Brain microvascular endothelial cell (primary cell): ENCODE data around the gene CKS2.

ENCODE experiments used
- DNase-seq: peaks from one replicate; pipeline ENCODE4 v3.0.0-alpha.2; 2020
- H3K27ac ChIP-seq: fragments of 250-450 bp; sonication (Bioruptor Pico); 2 replicates; pipeline ENCODE4 v1.5.1; 2020; ENCODE audit warnings: mild to moderate bottlenecking, moderate library complexity
- H3K27me3 ChIP-seq: fragments of 250-450 bp; sonication (Bioruptor Pico); replicated peaks from 2 replicates; pipeline ENCODE4 v1.5.1; 2020; ENCODE audit warnings: mild to moderate bottlenecking
- H3K36me3 ChIP-seq: fragments of 250-450 bp; sonication (Bioruptor Pico); replicated peaks from 2 replicates; pipeline ENCODE4 v1.5.1; 2020; ENCODE audit warnings: mild to moderate bottlenecking
- H3K4me3 ChIP-seq: 2 replicates; pipeline ENCODE4 v1.5.1; 2011; ENCODE audit warnings: low read depth, mild to moderate bottlenecking, control low read depth, low read length, moderate library complexity
- in situ Hi-C: cut with HindIII; loops from 2 replicates; pipeline ENCODE4 v1.10.0; 2017; ENCODE audit warnings: low sequenced_read_pairs, low pct_ligation_motif_present
- TF ChIP-seq, protein P1 (sequence below): IDR thresholded peaks from 2 replicates; pipeline ENCODE4 v1.5.1; 2011; ENCODE audit warnings: low read depth, mild to moderate bottlenecking, moderate library complexity, low read length, control low read depth, inconsistent platforms; ENCODE audit errors: missing control alignments

The CKS2 gene

GRCh38 chr9:89323390-89323789, 12.4 kb downstream of the CKS2 start:
- Histone ChIP-seq H3K4me3 (no peak overlapping the region), H3K27ac (no peak overlapping the region), H3K27me3 (no peaks in the 10 kb centered on the region), H3K36me3 (peaks cover 6% of the 10 kb centered on the region)
- TF ChIP-seq, protein P1, sequence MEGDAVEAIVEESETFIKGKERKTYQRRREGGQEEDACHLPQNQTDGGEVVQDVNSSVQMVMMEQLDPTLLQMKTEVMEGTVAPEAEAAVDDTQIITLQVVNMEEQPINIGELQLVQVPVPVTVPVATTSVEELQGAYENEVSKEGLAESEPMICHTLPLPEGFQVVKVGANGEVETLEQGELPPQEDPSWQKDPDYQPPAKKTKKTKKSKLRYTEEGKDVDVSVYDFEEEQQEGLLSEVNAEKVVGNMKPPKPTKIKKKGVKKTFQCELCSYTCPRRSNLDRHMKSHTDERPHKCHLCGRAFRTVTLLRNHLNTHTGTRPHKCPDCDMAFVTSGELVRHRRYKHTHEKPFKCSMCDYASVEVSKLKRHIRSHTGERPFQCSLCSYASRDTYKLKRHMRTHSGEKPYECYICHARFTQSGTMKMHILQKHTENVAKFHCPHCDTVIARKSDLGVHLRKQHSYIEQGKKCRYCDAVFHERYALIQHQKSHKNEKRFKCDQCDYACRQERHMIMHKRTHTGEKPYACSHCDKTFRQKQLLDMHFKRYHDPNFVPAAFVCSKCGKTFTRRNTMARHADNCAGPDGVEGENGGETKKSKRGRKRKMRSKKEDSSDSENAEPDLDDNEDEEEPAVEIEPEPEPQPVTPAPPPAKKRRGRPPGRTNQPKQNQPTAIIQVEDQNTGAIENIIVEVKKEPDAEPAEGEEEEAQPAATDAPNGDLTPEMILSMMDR, result no peak
- in situ Hi-C loops, result no loop called here
- no peak for DNase-seq

- H3K27me3 ChIP-seq, result no peaks in the 10 kb centered on the region
- no peak for DNase-seq
- H3K27ac ChIP-seq, result no peak overlapping the region
- no peak overlapping the region for H3K4me3 ChIP-seq
- TF ChIP-seq, protein P1, result no peak
- H3K36me3 ChIP-seq, result peaks cover 27% of the 10 kb centered on the region
- in situ Hi-C loops, result no loop called here
These were observed 14.7 kb downstream of the CKS2 start for GRCh38 chr9:89325733-89326132.

- no peak overlapping the region for H3K4me3 ChIP-seq
- no peak overlapping the region for H3K27ac ChIP-seq
- peaks cover 33% of the 10 kb centered on the region for H3K36me3 ChIP-seq
- TF ChIP-seq, protein P1, result no peak
- in situ Hi-C loops, result no loop called here
- no peak for DNase-seq
- no peaks in the 10 kb centered on the region for H3K27me3 ChIP-seq
These were observed 17.1 kb downstream of the CKS2 start for GRCh38 chr9:89328064-89328463.

GRCh38 chr9:89329917-89330316, 18.9 kb downstream of the CKS2 start:
- Histone ChIP-seq H3K27ac (no peak overlapping the region), H3K4me3 (no peak overlapping the region), H3K27me3 (no peaks in the 10 kb centered on the region), H3K36me3 (peaks cover 47% of the 10 kb centered on the region)
- in situ Hi-C loops, result no loop called here
- DNase-seq, result no peak
- TF ChIP-seq, protein P1, result no peak

GRCh38 chr9:89330513-89330912, 19.5 kb downstream of the CKS2 start:
- Histone ChIP-seq H3K27me3 (no peaks in the 10 kb centered on the region), H3K27ac (no peak overlapping the region), H3K4me3 (no peak overlapping the region), H3K36me3 (peaks cover 49% of the 10 kb centered on the region)
- DNase-seq, result no peak
- in situ Hi-C loops, result no loop called here
- TF ChIP-seq, protein P1, result no peak

DNA sequence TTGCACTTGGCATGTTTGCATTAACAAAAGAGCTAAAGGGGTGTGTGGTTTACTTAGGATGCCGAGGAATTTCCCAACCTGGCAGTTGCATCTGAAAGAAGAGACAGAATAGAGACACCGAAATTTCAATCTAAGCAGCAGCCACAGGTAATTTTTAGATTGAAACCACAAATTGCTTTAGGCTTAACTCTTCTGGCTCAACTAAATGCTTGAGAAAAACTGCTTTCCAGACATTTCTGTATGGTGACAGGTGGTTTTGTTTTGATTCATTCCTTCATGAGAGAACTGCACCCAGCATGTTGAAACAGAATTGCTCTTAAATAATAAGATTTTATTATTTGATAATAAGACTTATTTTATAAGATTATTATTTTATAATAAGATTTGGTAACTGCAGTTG, 28.8 kb downstream of the CKS2 start:
- TF ChIP-seq, protein P1, result no peak

More for the DNA sequence above, 28.8 kb downstream of the CKS2 start:
- in situ Hi-C loops, result no loop called here
- Histone ChIP-seq H3K27ac (no peak overlapping the region), H3K27me3 (no peaks in the 10 kb centered on the region), H3K36me3 (peaks cover 45% of the 10 kb centered on the region), H3K4me3 (no peak overlapping the region)
- no peak for DNase-seq
